WERI-Rb-1 (cell line): ENCODE results near the gene TRIP12.
"Not testable (repeated sequence)": the region's sequence is repeated elsewhere in the genome, so short reads cannot be mapped to it uniquely, and the experiment has no call there.

Experiments
- DNase-seq: peaks from one replicate; pipeline ENCODE4 v3.0.0-alpha.2; 2020
- H3K27ac ChIP-seq: fragments of 250-450 bp; sonication (Bioruptor Pico); 2 replicates; pipeline ENCODE4 v1.5.1; 2020; ENCODE audit warnings: mild to moderate bottlenecking, moderate library complexity
- H3K27me3 ChIP-seq: fragments of 250-450 bp; sonication (Bioruptor Pico); 2 replicates; pipeline ENCODE4 v1.5.1; 2021; ENCODE audit warnings: mild to moderate bottlenecking, low read depth, moderate library complexity; ENCODE audit not compliant: insufficient read depth, severe bottlenecking
- H3K36me3 ChIP-seq: fragments of 250-450 bp; sonication (Bioruptor Pico); 2 replicates; pipeline ENCODE4 v1.5.1; 2020; ENCODE audit warnings: mild to moderate bottlenecking, moderate library complexity
- H3K4me3 ChIP-seq: 2 replicates; pipeline ENCODE4 v1.5.1; 2011; ENCODE audit warnings: low read depth, mild to moderate bottlenecking, control low read depth, low read length
- H3K9me3 ChIP-seq: fragments of 250-450 bp; sonication (Bioruptor Pico); 2 replicates; pipeline ENCODE4 v1.5.1; 2021; ENCODE audit warnings: mild to moderate bottlenecking, moderate library complexity; ENCODE audit not compliant: severe bottlenecking
- TF ChIP-seq, protein P1 (sequence below): IDR thresholded peaks from 2 replicates; pipeline ENCODE4 v1.5.1; 2011; ENCODE audit warnings: low read depth, mild to moderate bottlenecking, control low read depth, inconsistent platforms, low read length

Gene TRIP12

DNA sequence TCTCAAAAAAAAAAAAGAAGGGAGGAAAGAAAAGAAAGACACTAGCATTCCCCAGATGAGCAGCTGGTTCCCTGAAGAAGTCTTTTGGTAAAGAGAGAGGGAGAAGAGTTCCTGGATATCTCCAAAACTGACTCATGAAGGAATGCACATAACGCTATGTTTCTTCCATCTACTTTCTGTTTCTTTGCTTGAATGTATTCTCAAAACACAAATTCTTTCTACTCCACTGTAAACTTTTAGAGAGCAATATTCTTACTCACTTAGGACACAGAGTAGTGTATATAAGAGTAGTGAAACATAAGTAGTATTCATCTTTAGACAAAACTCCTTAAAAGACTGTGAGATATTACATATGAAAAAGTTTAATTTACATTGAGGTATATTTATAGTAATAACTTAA is 64.2 kb downstream of the TRIP12 start:
- TF ChIP-seq, protein P1, sequence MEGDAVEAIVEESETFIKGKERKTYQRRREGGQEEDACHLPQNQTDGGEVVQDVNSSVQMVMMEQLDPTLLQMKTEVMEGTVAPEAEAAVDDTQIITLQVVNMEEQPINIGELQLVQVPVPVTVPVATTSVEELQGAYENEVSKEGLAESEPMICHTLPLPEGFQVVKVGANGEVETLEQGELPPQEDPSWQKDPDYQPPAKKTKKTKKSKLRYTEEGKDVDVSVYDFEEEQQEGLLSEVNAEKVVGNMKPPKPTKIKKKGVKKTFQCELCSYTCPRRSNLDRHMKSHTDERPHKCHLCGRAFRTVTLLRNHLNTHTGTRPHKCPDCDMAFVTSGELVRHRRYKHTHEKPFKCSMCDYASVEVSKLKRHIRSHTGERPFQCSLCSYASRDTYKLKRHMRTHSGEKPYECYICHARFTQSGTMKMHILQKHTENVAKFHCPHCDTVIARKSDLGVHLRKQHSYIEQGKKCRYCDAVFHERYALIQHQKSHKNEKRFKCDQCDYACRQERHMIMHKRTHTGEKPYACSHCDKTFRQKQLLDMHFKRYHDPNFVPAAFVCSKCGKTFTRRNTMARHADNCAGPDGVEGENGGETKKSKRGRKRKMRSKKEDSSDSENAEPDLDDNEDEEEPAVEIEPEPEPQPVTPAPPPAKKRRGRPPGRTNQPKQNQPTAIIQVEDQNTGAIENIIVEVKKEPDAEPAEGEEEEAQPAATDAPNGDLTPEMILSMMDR: no peak
- H3K27ac ChIP-seq: no peak overlapping the region
- H3K27me3 ChIP-seq: no peaks in the 10 kb centered on the region
- H3K9me3 ChIP-seq: no peaks in the 10 kb centered on the region
- H3K4me3 ChIP-seq: no peak overlapping the region
- DNase-seq: no peak
- H3K36me3 ChIP-seq: peaks cover 33% of the 10 kb centered on the region

DNA sequence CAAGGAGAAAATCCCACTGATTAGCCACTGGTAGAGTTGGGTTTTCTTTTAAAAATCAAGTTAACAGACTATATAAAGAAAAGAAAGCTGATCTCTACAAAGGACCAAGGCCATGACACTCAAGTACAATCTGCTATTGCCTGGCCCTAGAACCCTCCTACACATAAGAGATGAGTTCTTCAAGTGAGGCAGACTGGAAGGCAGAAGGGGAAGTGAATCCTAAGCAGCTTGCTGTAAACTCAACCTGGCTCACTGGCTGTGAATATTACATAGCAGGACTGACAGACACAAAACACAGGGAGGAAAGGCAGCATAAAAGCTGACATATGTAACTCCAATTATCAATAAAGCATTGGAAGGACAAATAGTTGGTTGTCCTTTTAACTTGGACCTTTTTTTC is 65.4 kb downstream of the TRIP12 start:
- DNase-seq: no peak
- no peak overlapping the region for H3K4me3 ChIP-seq
- no peaks in the 10 kb centered on the region for H3K27me3 ChIP-seq
- H3K27ac ChIP-seq: no peak overlapping the region
- no peaks in the 10 kb centered on the region for H3K9me3 ChIP-seq
- H3K36me3 ChIP-seq: peaks cover 33% of the 10 kb centered on the region
- TF ChIP-seq, protein P1: no peak

DNA sequence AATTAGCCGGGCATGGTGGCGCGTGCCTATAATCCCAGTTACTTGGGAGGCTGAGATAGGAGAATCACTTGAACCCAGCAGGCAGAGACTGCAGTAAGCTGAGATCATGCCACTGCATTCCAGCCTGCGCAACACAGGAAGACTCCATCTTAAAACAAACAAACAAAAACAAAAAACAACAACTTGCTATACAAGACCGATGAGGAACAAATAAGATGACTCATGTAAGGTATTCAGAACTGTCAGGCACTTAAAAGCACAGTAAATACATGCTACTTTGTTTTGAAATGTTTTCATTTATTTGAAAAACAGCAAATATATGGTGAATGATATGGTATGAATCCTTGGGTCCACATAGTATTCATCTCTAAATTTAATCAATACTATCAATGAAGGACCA is 66.7 kb downstream of the TRIP12 start:
- H3K27ac ChIP-seq: no peak overlapping the region

DNA sequence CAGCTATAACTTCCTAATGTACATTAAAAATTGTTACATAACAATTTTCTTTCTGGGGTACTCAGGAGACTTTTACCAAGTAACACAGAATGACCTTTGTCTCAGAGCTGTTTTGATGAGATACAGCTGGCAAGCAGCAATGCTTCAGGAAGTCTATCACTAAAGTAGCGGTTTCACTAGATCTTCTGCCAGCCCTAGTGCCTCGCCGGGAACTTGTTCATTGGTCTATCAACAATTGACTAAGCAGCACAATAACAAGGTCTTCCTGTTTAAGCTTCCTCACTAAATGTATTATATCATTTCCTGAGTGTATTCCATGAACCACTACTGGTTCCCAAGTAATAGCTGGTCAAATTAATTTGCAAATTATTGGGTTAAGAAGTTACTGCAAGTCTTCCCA is 69.2 kb downstream of the TRIP12 start:
- Histone ChIP-seq H3K4me3 (no peak overlapping the region), H3K9me3 (no peaks in the 10 kb centered on the region), H3K27ac (no peak overlapping the region), H3K36me3 (peaks cover 16% of the 10 kb centered on the region), H3K27me3 (no peaks in the 10 kb centered on the region)
- TF ChIP-seq, protein P1: no peak
- no peak for DNase-seq

More for the DNA sequence above, 66.7 kb downstream of the TRIP12 start:
- DNase-seq: no peak
- Histone ChIP-seq H3K4me3 (no peak overlapping the region), H3K9me3 (no peaks in the 10 kb centered on the region), H3K36me3 (peaks cover 33% of the 10 kb centered on the region), H3K27me3 (no peaks in the 10 kb centered on the region)
- TF ChIP-seq, protein P1: no peak

DNA sequence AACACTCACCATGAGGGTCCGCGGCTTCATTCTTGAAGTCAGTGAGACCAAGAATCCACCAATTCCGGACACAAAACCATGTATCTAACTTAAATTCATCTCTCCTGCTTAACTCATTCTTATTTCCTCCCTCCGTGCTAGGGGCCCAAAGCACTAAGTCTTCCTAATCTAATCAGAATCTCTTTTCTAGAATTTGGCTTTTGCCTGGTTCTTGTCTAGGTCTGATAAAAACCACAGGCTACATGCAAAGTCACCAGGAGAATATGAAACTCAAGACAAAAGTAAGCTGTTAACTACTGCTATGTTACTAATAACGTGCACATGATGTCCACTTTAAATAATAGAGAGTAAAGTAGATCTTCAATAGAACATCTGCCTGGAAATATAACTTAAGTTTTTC is 69.9 kb downstream of the TRIP12 start:
- H3K4me3 ChIP-seq: no peak overlapping the region
- H3K36me3 ChIP-seq: peaks cover 16% of the 10 kb centered on the region
- H3K27me3 ChIP-seq: no peaks in the 10 kb centered on the region
- TF ChIP-seq, protein P1: no peak
- no peak overlapping the region for H3K27ac ChIP-seq
- DNase-seq: no peak
- H3K9me3 ChIP-seq: no peaks in the 10 kb centered on the region

DNA sequence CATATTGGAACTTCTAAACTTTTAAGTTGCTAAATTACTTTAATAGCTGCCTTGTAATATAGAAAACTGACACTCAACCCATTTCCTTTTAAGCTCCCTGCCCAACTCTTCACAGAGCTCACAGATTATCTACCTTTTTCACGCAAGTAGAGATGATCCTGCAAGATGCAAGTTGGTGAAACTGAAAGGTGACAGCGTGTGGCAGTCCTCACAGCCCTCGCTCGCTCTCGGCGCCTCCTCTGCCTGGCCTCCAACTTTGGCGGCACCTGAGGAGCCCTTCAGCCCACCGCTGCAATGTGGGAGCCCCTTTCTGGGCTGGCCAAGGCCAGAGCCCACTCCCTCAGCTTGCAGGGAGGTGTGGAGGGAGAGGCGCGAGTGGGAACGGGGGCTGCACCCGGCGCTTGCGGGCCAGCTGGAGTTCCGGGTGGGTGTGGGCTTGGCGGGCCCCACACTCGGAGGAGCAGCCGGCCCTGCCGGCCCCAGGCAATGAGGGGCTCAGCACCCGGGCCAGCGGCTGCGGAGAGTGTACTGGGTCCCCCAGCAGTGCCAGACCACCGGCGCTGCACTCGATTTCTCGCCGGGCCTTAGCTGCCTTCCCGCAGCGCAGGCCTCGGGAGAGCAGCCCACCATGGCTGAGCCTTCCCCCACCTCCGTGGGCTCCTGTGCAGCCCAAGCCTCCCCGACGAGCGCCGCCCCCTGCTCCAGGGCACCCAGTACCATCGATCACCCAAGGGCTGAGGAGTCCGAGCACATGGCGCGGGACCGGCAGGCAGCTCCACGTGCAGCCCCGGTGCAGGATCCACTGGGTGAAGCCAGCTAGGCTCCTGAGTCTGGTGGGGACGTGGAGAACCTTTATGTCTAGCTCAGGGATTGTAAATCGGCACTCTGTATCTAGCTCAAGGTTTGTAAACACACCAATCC is 71.2 kb downstream of the TRIP12 start:
- not testable (repeated sequence) for H3K4me3 ChIP-seq, H3K36me3 ChIP-seq, H3K27me3 ChIP-seq, H3K27ac ChIP-seq, H3K9me3 ChIP-seq, DNase-seq
